Trophoblast cell (in vitro differentiated cells and primary cell): ENCODE measurements around the gene SNRPA1.
A peak's percentile ranks its signal among the peaks of the same experiment; 100 is the strongest.

Experiments
- DNase-seq, 2 donors: peaks; one replicate each; pipeline ENCODE4 v3.0.0-alpha.2; 2016
- H2AFZ ChIP-seq: 2 replicates; pipeline ENCODE4 v1.6.1; 2013; ENCODE audit warnings: low read length, moderate library complexity, mild to moderate bottlenecking; ENCODE audit not compliant: insufficient read depth, poor library complexity
- H2AK5ac ChIP-seq: 2 replicates; pipeline ENCODE4 v1.6.1; 2013; ENCODE audit warnings: mild to moderate bottlenecking, low read length
- H2BK120ac ChIP-seq: 2 replicates; pipeline ENCODE4 v1.6.1; 2013; ENCODE audit warnings: low read length, mild to moderate bottlenecking, moderate library complexity; ENCODE audit not compliant: insufficient read depth, poor library complexity
- H2BK12ac ChIP-seq: 2 replicates; pipeline ENCODE4 v1.6.1; 2013; ENCODE audit warnings: mild to moderate bottlenecking, low read length, moderate library complexity
- H2BK5ac ChIP-seq: 2 replicates; pipeline ENCODE4 v1.6.1; 2013; ENCODE audit warnings: low read length, low read depth, moderate library complexity, mild to moderate bottlenecking; ENCODE audit not compliant: poor library complexity
- H3K14ac ChIP-seq: 2 replicates; pipeline ENCODE4 v1.6.1; 2013; ENCODE audit warnings: mild to moderate bottlenecking, low read length
- H3K18ac ChIP-seq: 2 replicates; pipeline ENCODE4 v1.6.1; 2013; ENCODE audit warnings: mild to moderate bottlenecking, low read length
- H3K23ac ChIP-seq: 2 replicates; pipeline ENCODE4 v1.6.1; 2013; ENCODE audit warnings: low read length
- H3K27ac ChIP-seq: 2 replicates; pipeline ENCODE4 v1.5.1; 2013; ENCODE audit warnings: low read depth, mild to moderate bottlenecking, inconsistent platforms, low read length, moderate library complexity
- H3K27me3 ChIP-seq: 2 replicates; pipeline ENCODE4 v1.6.1; 2013; ENCODE audit warnings: inconsistent platforms, mild to moderate bottlenecking, low read length, moderate library complexity; ENCODE audit not compliant: insufficient read depth
- H3K36me3 ChIP-seq, 2 experiments: 1 replicate in 1 of 2; 2 replicates in 1 of 2; pipeline ENCODE4 v1.6.1; 2013; ENCODE audit warnings: low read length in 2 of 2, mild to moderate bottlenecking in 2 of 2, moderate library complexity in 1 of 2; ENCODE audit not compliant: insufficient read depth in 2 of 2, control insufficient read depth in 1 of 2
- H3K4ac ChIP-seq: 2 replicates; pipeline ENCODE4 v1.6.1; 2013; ENCODE audit warnings: low read depth, mild to moderate bottlenecking, low read length, moderate library complexity
- H3K4me1 ChIP-seq, 2 experiments: 1 replicate in 1 of 2; 2 replicates in 1 of 2; pipeline ENCODE4 v1.6.1; 2013; ENCODE audit warnings: low read length in 2 of 2, mild to moderate bottlenecking in 2 of 2, moderate library complexity in 1 of 2; ENCODE audit not compliant: insufficient read depth in 2 of 2, control insufficient read depth in 1 of 2
- H3K4me2 ChIP-seq: 2 replicates; pipeline ENCODE4 v1.6.1; 2013; ENCODE audit warnings: inconsistent platforms, mild to moderate bottlenecking, low read length, moderate library complexity
- H3K4me3 ChIP-seq: 2 replicates; pipeline ENCODE4 v1.5.1; 2013; ENCODE audit warnings: mild to moderate bottlenecking, low read depth, low read length, inconsistent platforms
- H3K79me1 ChIP-seq: one replicate; pipeline ENCODE4 v1.6.1; 2013; ENCODE audit warnings: low read length
- H3K79me2 ChIP-seq: 2 replicates; pipeline ENCODE4 v1.6.1; 2013; ENCODE audit warnings: low read length, mild to moderate bottlenecking; ENCODE audit not compliant: control insufficient read depth, insufficient read depth, poor library complexity
- H3K9ac ChIP-seq: 2 replicates; pipeline ENCODE4 v1.6.1; 2013; ENCODE audit warnings: mild to moderate bottlenecking, low read length
- H3K9me3 ChIP-seq: 2 replicates; pipeline ENCODE4 v1.6.1; 2013; ENCODE audit warnings: low read depth, mild to moderate bottlenecking, control low read depth, inconsistent platforms, low read length; ENCODE audit not compliant: insufficient read depth
- H4K12ac ChIP-seq: 2 replicates; pipeline ENCODE4 v1.6.1; 2013; ENCODE audit warnings: low read depth, mild to moderate bottlenecking, low read length, moderate library complexity
- H4K8ac ChIP-seq: 2 replicates; pipeline ENCODE4 v1.6.1; 2013; ENCODE audit warnings: low read depth, mild to moderate bottlenecking, low read length, moderate library complexity
- H4K91ac ChIP-seq: one replicate; pipeline ENCODE4 v1.6.1; 2013; ENCODE audit warnings: low read depth, mild to moderate bottlenecking, low read length, moderate library complexity
- WGBS: extraction: QIAGEN DNeasy Blood & Tissue Kit; methylation state at CpG from one replicate; pipeline ENCODE4 v1.1.7; 2013; ENCODE audit warnings: missing lambda C conversion rate; ENCODE audit not compliant: insufficient read length, insufficient coverage; ENCODE audit errors: extremely low coverage; 5-methylcytosine and 5-hydroxymethylcytosine counted together

SNRPA1 gene

DNA sequence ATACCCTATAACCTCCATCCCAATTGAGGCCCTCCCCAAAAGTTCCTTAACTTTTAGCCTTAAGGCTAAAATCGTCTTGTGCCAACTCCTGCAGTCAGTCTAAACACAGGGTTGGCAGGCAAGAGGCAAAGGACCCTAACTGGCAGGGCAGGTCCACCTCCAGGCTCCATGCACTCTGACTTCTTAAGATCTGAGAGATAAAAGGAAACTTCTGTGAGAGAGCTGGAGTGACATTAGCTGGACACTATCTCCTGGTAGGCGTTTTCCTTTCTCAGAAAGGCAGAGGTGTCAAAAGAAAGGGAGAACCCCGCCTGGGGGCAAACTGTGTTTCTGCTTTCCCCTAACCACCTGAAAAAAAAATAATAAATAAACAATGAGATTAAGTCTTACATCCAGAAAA is 46.8 kb downstream of the SNRPA1 start:
- no CpG with 5 or more reads among the region's 3 CpGs for WGBS

DNA sequence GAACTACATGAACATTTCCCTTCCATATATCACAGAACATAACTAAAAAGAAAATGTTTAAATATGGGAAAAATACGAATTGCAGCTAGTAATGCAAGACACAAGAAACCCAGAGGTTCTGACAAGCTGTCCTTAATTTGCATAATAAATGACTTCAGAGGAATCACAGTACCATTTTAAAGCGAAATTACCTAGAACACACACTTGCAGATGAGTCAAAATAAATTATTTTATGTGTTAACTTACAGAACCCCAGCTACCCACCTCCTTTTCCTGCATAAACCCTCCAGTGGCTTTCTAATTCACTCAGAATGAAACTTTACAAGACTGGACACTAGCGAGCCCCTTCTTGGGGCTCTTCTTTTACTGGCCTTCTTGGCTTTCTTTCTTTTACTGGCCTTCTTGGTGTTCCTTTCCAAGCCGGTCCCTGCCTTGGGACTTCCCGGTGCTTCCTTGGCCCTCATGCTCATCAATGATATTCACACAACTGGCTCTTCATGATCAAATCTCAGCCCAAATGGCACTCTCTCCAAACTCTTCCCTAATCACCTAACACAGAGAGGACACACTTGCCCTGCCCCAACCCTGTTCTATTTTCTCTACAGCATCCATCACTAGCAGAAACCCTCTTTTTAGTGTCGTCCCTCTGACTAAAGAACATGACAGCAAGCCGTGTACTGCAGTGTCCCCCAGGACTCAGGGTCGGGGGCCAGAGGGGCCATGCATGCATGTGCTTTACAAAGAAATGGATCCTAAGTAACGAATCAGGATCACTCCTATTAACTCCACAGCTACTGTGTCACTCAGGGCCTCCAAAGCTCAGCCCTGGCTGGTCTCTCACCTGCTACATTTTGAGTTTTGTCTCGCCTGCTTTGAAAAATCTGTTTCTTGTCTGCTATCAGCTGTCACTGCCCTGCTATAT is 48.0 kb downstream of the SNRPA1 start:
- Histone ChIP-seq H3K79me1 (peaks cover 3% of the 10 kb centered on the region), H2AFZ (no peak overlapping the region), H3K9ac (no peak overlapping the region), H3K4me1 (peaks cover 2 to 3% of the 10 kb centered on the region in 2 experiments), H4K12ac (no peak overlapping the region), H3K9me3 (peaks cover 2% of the 10 kb centered on the region), H4K8ac (no peak overlapping the region), H2AK5ac (no peak overlapping the region), H3K4me2 (no peak overlapping the region), H3K4ac (peak overlapping the region; percentile 44), H2BK5ac (no peak overlapping the region), H3K23ac (no peak overlapping the region), H2BK12ac (no peak overlapping the region), H2BK120ac (no peak overlapping the region), H3K27ac (no peak overlapping the region), H3K27me3 (no peaks in the 10 kb centered on the region), H3K4me3 (no peak overlapping the region), H3K79me2 (peaks cover 10% of the 10 kb centered on the region), H3K14ac (no peak overlapping the region), H3K18ac (no peak overlapping the region), H4K91ac (no peak overlapping the region), H3K36me3 (peaks cover 3 to 5% of the 10 kb centered on the region in 2 experiments)
- no CpG with 5 or more reads among the region's 10 CpGs for WGBS
- no peak for DNase-seq

More for the DNA sequence above, 46.8 kb downstream of the SNRPA1 start:
- no peak overlapping the region for H4K91ac ChIP-seq
- H2BK5ac ChIP-seq = no peak overlapping the region
- H3K9ac ChIP-seq = no peak overlapping the region
- H3K79me1 ChIP-seq = peaks cover 5% of the 10 kb centered on the region
- no peak overlapping the region for H3K23ac ChIP-seq
- no peak overlapping the region for H3K27ac ChIP-seq
- H3K4me1 ChIP-seq = peaks cover 2 to 3% of the 10 kb centered on the region in 2 experiments
- peaks cover 11% of the 10 kb centered on the region for H3K79me2 ChIP-seq
- no peaks in the 10 kb centered on the region for H3K36me3 ChIP-seq
- H3K4ac ChIP-seq = no peak overlapping the region
- no peak overlapping the region for H3K4me3 ChIP-seq
- peak in 1 of 2 donors; percentile 34 for DNase-seq
- H3K14ac ChIP-seq = no peak overlapping the region
- no peak overlapping the region for H2AK5ac ChIP-seq
- H4K12ac ChIP-seq = no peak overlapping the region
- H2BK120ac ChIP-seq = no peak overlapping the region
- H3K27me3 ChIP-seq = no peaks in the 10 kb centered on the region
- no peak overlapping the region for H4K8ac ChIP-seq
- no peak overlapping the region for H2AFZ ChIP-seq
- H2BK12ac ChIP-seq = no peak overlapping the region
- no peak overlapping the region for H3K18ac ChIP-seq
- H3K9me3 ChIP-seq = peaks cover 2% of the 10 kb centered on the region
- H3K4me2 ChIP-seq = no peak overlapping the region

DNA sequence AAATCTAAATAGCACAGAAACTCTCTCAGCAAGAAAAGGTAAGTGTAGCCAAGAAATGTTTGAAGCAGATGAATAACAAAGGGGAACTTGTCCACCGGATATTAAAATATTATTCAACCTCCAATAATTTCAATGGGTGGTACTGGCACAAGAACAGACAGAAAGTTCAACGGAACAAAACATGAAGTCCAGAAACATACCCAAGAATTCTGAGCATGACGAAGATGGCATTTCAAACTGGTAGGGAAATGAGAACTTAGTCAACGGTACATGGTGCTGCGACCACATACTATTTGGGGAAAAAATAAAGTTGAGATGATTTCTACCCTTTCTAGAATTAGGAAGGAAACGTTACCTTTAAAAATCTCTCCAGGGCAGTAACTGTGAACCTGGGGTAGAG is 48.7 kb downstream of the SNRPA1 start:
- Histone ChIP-seq H4K8ac (no peak overlapping the region), H3K27ac (no peak overlapping the region), H3K14ac (no peak overlapping the region), H2BK5ac (no peak overlapping the region), H2BK120ac (no peak overlapping the region), H3K4me3 (no peak overlapping the region), H3K27me3 (no peaks in the 10 kb centered on the region), H3K4me1 (peaks cover 2 to 3% of the 10 kb centered on the region in 2 experiments), H2BK12ac (no peak overlapping the region), H3K79me1 (no peaks in the 10 kb centered on the region), H3K23ac (no peak overlapping the region), H4K91ac (no peak overlapping the region), H3K9me3 (peaks cover 2% of the 10 kb centered on the region), H3K18ac (no peak overlapping the region), H2AK5ac (no peak overlapping the region), H3K4ac (no peak overlapping the region), H3K4me2 (no peak overlapping the region), H2AFZ (no peak overlapping the region), H3K36me3 (peaks cover 3 to 5% of the 10 kb centered on the region in 2 experiments), H3K79me2 (peaks cover 8% of the 10 kb centered on the region), H4K12ac (no peak overlapping the region), H3K9ac (no peak overlapping the region)
- no peak for DNase-seq
- WGBS = no CpG with 5 or more reads among the region's 6 CpGs

DNA sequence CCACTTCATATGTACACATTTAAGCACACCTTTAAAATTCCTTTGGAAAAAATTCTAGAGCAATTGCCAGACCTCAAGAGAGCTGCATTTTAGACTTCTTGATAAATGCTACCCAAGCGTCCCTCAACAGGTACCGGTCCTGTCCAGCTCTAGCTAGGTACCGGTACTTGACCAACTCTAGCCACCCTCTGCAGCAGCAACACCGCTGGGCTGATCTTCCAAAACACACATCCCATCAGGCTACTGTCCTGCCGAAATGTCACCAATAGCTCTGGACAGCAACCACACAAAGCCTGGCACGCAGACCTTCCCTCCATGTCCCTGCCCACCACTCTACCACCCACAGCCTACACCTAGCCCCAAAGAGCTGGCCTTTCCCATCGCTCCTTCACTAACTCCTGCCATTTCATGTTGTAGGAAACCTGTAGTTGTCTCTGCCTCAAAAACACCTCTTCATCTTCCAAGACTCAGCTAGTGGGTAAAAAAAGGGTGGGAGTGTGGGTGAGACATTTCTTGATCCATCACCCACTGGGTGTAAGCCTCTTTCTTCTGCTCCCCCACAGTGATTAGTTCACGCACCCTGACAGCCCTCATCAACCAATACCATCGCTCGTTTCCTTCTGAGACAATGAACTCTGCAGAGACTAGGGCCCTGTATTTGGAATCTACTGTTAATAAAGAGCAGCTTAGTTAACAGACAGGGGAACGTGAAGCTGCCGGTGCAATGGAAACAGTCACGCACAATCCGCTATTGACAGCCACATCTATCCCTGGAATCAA is 50.0 kb downstream of the SNRPA1 start:
- H2AK5ac ChIP-seq = no peak overlapping the region
- no peak overlapping the region for H3K4me2 ChIP-seq
- H3K79me1 ChIP-seq = no peaks in the 10 kb centered on the region
- H2BK5ac ChIP-seq = no peak overlapping the region
- no peak overlapping the region for H3K27ac ChIP-seq
- H4K8ac ChIP-seq = no peak overlapping the region
- H3K23ac ChIP-seq = no peak overlapping the region
- no peak overlapping the region for H3K14ac ChIP-seq
- no peak overlapping the region for H2BK12ac ChIP-seq
- H2BK120ac ChIP-seq = no peak overlapping the region
- H3K9ac ChIP-seq = no peak overlapping the region
- H3K9me3 ChIP-seq = peaks cover 2% of the 10 kb centered on the region
- H3K36me3 ChIP-seq = peaks cover 3 to 5% of the 10 kb centered on the region in 2 experiments
- peak overlapping the region; percentile 17 for H3K4ac ChIP-seq
- no peak overlapping the region for H4K91ac ChIP-seq
- H4K12ac ChIP-seq = no peak overlapping the region
- H3K18ac ChIP-seq = no peak overlapping the region
- WGBS = no CpG with 5 or more reads among the region's 14 CpGs
- H3K4me1 ChIP-seq = peaks cover 2 to 3% of the 10 kb centered on the region in 2 experiments
- H3K27me3 ChIP-seq = no peaks in the 10 kb centered on the region
- H3K79me2 ChIP-seq = peaks cover 8% of the 10 kb centered on the region
- no peak for DNase-seq
- no peak overlapping the region for H3K4me3 ChIP-seq
- peak overlapping the region; percentile 20 for H2AFZ ChIP-seq
